Psoas muscle (tissue), 8 donors: Measurements from ENCODE around the gene DHRS3. TPM values are rescaled to one million over a fixed set of nuclear protein-coding genes. Genes with fewer than 3 reads are reported as not detected.
"Not testable (repeated sequence)": the region's sequence is repeated elsewhere in the genome, so short reads cannot be mapped to it uniquely, and the experiment has no call there.

Source experiments
- ATAC-seq, 4 donors: fragments of 200-7000 bp; cut with Tn5 transposase; one replicate each; pipeline ENCODE4 v1.9.1; 2020; ENCODE audit warnings: moderate library complexity in 3 of 4, mild to moderate bottlenecking in 2 of 4
- DNase-seq, 2 donors: peaks; one replicate each; pipeline ENCODE4 v3.0.0-alpha.2; 2020
- H3K27ac ChIP-seq: fragments of 200-600 bp; one replicate; pipeline ENCODE4 v1.8.0; 2022
- H3K27me3 ChIP-seq, 3 donors: fragments of 200-600 bp in 1 of 3; one replicate each; pipeline versions ENCODE4 v1.6.1 to v1.8.0; 2013 to 2022; ENCODE audit warnings: low read length in 2 of 3, mild to moderate bottlenecking in 2 of 3, moderate library complexity in 1 of 3; ENCODE audit not compliant: insufficient read depth in 3 of 3
- H3K36me3 ChIP-seq, 2 donors: fragments of 200-600 bp in 1 of 2; one replicate each; pipeline versions ENCODE4 v1.6.1 to v1.8.0; 2013 to 2022; ENCODE audit warnings: low read depth in 1 of 2, mild to moderate bottlenecking in 1 of 2, moderate library complexity in 1 of 2; ENCODE audit not compliant: insufficient read depth in 1 of 2
- H3K4me1 ChIP-seq: fragments of 200-600 bp; one replicate; pipeline ENCODE4 v1.8.0; 2022
- H3K4me3 ChIP-seq: fragments of 200-600 bp; one replicate; pipeline ENCODE4 v1.8.0; 2022; ENCODE audit warnings: mild to moderate bottlenecking
- H3K9me3 ChIP-seq: fragments of 200-600 bp; one replicate; pipeline ENCODE4 v1.8.0; 2022
- WGBS, 3 donors: extraction: QIAGEN DNeasy Blood & Tissue Kit; methylation state at CpG; one replicate each; pipeline versions ENCODE4 v1.1.6 to v1.1.7; 2013; 5-methylcytosine and 5-hydroxymethylcytosine counted together
- intact Hi-C, 2 donors: fragments of 100-400 bp; cut with DNase I; formaldehyde crosslinking; loops; one replicate each; pipeline versions ENCODE4 v1.11.0 to v1.14.2; 2022
- polyA plus RNA-seq, 3 donors: library from polyadenylated mRNA; stranded (reverse); fragments of 200-250 nt; gene quantifications; one replicate each; pipeline ENCODE4 v1.2.3, GENCODE V29; 2013
- total RNA-seq, 4 donors: library from RNA; stranded (reverse); fragmentation: NEBNext Ultra II Directional in 2 of 4; extraction: Animal tissue kit (Norgen Biotek cat#: 25700) in 2 of 4; gene quantifications; one replicate each; pipeline versions ENCODE4 v1.2.1 to v1.2.4, GENCODE V29; 2021 to 2023
- TF ChIP-seq, protein P1 (sequence below): fragments of 200-600 bp; IDR thresholded peaks from one replicate; pipeline ENCODE4 v1.8.0; 2022; ENCODE audit warnings: antibody characterized with exemption
- donor health status: healthy with polysubstance abuse.
- donor health status: DM: no; HTN: no; CAD: no; lungs with moderate emphysema.
- donor health status: Bipolar disorder and iron deficiency.
- donor health status: healthy.
- donor health status: DM: yes; HTN: yes; CAD: no.
- donor health status: DM: no; HTN: no; CAD: no.
- donor health status: DM: no; HTN: no; CAD: no.
- donor health status: DM: yes; HTN: yes; CAD: no.

Gene DHRS3
- total and polyA plus RNA-seq, 7 donors, result 21.7 to 78.7 (median 41.2) TPM

DNA sequence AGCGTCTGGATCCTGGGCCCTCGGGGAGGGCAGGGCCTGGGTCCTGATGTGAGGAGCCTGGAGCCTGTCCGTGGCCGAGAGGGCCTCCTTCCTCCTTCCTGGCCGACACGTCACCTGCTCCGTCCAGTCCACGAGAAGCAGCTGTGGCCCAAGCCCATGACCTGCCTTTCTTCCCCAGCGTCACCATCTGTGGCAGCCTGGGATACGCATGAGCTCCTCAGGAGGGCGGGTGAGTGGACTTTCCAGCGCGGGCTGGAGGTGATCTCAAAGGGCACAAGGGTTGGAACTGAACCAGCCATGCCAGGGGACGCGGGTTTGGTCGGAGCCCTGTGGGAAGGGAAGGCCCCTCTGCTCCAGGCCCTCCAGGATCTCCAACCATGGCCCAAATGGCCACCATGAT, 90.4 kb downstream of the DHRS3 start:
- no peaks in the 10 kb centered on the region for H3K27me3 ChIP-seq
- peaks cover 22% of the 10 kb centered on the region for H3K4me1 ChIP-seq
- WGBS, 3 donors, result 97 to 98% (median 98%) methylated on average over 13 to 16 of the region's 16 CpGs
- DNase-seq, result no peak
- TF ChIP-seq, protein P1, sequence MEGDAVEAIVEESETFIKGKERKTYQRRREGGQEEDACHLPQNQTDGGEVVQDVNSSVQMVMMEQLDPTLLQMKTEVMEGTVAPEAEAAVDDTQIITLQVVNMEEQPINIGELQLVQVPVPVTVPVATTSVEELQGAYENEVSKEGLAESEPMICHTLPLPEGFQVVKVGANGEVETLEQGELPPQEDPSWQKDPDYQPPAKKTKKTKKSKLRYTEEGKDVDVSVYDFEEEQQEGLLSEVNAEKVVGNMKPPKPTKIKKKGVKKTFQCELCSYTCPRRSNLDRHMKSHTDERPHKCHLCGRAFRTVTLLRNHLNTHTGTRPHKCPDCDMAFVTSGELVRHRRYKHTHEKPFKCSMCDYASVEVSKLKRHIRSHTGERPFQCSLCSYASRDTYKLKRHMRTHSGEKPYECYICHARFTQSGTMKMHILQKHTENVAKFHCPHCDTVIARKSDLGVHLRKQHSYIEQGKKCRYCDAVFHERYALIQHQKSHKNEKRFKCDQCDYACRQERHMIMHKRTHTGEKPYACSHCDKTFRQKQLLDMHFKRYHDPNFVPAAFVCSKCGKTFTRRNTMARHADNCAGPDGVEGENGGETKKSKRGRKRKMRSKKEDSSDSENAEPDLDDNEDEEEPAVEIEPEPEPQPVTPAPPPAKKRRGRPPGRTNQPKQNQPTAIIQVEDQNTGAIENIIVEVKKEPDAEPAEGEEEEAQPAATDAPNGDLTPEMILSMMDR, result no peak
- H3K27ac ChIP-seq, result peak overlapping the region; percentile 38
- no peaks in the 10 kb centered on the region for H3K36me3 ChIP-seq
- H3K9me3 ChIP-seq, result no peaks in the 10 kb centered on the region
- no peak for ATAC-seq
- intact Hi-C loops, result no loop called here
- H3K4me3 ChIP-seq, result no peak overlapping the region

DNA sequence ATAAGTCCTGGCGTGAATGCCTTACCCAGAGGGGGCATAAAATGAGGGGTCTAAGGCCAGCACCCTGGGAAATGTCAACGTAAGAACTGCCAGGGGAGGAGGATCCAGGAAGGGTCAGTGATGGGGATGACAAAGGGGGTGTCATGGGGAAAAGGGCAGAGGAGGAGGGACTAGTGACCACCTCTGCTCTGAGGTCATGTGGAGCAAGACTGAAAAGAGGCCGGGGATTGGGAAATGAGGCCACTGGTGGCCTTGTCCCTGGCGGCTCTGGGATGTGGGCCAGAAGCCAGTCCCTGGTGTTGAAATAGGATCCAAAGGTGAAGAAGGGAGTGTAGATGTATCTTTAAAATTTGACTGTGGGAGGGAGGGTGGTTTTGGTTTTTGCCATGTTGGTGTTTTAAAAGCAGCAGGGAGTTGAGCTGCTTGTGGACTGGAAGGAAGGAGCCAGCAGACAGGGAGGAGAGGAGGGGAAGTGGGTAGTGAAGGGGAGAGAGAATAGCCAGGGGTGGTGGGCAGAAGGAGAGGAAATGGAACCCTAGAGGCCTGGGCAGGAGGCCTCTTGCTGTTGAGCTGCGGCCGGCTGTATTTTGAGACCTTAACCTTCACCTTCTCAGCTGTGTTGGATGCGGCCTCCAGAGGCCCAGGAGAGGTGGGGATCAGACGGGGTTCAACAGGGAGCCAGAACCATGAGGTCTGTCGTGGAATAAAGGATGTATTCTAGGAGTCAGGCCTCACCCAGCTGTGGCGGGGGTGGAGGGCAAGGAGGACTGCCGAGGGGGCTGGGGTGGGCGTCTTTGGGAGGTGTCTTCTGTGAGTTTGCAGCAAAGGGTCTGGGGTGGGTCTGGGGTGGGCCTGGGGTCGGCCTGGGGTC, 92.5 kb downstream of the DHRS3 start:
- ATAC-seq (peak; percentile 79 to 93 (median 90)), DNase-seq (peak; percentile 84 to 91)
- Histone ChIP-seq H3K9me3 (no peaks in the 10 kb centered on the region), H3K36me3 (no peaks in the 10 kb centered on the region), H3K27ac (peak overlapping the region; percentile 43), H3K4me1 (peaks cover 22% of the 10 kb centered on the region), H3K4me3 (no peak overlapping the region), H3K27me3 (no peaks in the 10 kb centered on the region)
- WGBS, 3 donors, result 64 to 75% (median 66%) methylated on average over 13 of the region's 13 CpGs
- intact Hi-C loops, result no loop called here
- TF ChIP-seq, protein P1, result no peak

DNA sequence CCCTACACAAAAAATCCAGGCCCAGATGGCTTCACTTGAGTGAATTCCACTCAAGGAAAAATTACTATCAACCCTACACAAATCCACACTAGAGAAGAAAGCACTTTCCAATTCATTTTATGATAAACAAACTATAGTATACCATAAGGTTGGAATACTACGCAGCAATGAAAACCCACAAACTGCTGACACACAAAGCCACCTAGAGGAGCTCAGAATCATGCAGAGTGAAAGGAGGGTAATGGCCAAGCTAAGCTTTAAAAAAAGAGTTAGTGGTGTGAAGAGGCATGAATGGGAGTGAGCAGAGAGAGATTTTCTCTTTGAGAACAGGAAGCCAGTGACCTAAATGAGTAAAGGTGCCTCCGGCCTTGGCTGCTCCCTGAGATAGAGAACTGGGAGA, 93.7 kb downstream of the DHRS3 start:
- TF ChIP-seq, protein P1, result no peak
- Histone ChIP-seq H3K9me3 (no peaks in the 10 kb centered on the region), H3K27ac (no peak overlapping the region), H3K4me3 (no peak overlapping the region), H3K4me1 (peaks cover 26% of the 10 kb centered on the region), H3K36me3 (no peaks in the 10 kb centered on the region), H3K27me3 (no peaks in the 10 kb centered on the region)
- intact Hi-C loops, result no loop called here
- WGBS, 3 donors, result 95 to 98% (median 97%) methylated on average over 2 of the region's 2 CpGs
- no peak for ATAC-seq
- no peak for DNase-seq

DNA sequence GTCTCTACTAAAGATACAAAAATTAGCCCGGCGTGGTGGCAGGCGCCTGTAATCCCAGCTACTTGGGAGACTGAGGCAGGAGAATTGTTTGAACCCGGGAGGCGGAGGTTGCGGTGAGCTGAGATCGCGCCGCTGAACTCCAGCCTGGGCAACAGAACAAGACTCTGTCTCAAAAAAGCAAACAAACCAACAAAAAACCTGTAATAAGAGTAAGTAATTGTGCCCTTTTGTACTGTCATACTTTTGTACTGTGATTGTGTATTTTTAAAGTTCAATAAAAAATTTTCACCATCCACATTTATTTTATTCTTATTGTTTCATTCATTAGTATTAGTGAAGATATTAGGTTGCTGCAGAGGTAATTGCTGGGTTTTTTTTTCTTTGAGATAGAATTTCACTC, 95.2 kb downstream of the DHRS3 start:
- DNase-seq, H3K9me3 ChIP-seq, H3K4me3 ChIP-seq, H3K36me3 ChIP-seq, H3K27me3 ChIP-seq, H3K27ac ChIP-seq, intact Hi-C loops, ATAC-seq: not testable (repeated sequence)
- WGBS, 3 donors, result 93 to 97% (median 96%) methylated on average over 9 of the region's 9 CpGs
- H3K4me1 ChIP-seq, result peaks cover 26% of the 10 kb centered on the region

DNA sequence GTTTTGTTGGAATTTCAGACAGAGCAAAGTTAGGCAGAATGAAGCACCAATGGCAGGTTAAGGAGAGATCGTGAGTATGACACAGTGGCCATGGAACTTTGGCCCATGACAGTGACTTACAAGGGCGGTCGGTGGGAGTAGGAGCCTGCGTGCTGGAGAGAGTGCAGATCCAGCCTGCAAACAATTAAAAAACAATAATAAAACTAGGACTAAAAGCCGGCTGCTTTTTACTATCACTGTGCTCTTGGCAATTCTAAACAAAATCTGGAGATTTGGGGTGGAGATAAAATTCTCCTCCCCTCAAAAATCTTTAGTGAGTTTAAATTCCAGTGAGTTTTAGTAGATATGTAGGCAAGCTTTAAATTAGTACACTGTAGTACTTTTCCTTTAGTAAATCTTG, 96.9 kb downstream of the DHRS3 start:
- TF ChIP-seq, protein P1, result no peak
- ATAC-seq (no peak), DNase-seq (no peak)
- Histone ChIP-seq H3K27ac (no peak overlapping the region), H3K4me3 (no peak overlapping the region), H3K27me3 (no peaks in the 10 kb centered on the region), H3K9me3 (no peaks in the 10 kb centered on the region), H3K4me1 (peaks cover 25% of the 10 kb centered on the region), H3K36me3 (no peaks in the 10 kb centered on the region)
- intact Hi-C loops, result no loop called here
- 78 to 84% (median 84%) methylated on average over 5 of the region's 5 CpGs for WGBS, 3 donors
